ENCODE results near the gene EXOC3L4. TPM values are rescaled to one million over a fixed set of nuclear protein-coding genes. Genes with fewer than 3 reads are reported as not detected.

The EXOC3L4 gene
- total and polyA plus RNA-seq, 2 donors (not counting 3 experiments of a cell fraction or from before 2014, with no cell fraction given) = not detected

GRCh38 chr14:103142026-103142425 lies 47.5 kb downstream of the EXOC3L4 start:
- Histone ChIP-seq H3K4me3 (replicated peaks in 1 of 3; ENCODE audit: insufficient read depth in 1 of 3, low read depth in 1 of 3, low read length in 3 of 3) (no peak overlapping the region), H3K9ac (replicated peaks; ENCODE audit: extremely low read depth, insufficient read depth, low read length) (no peak overlapping the region), H3K79me2 (ENCODE audit: control insufficient read depth, insufficient read depth, low read length) (no peaks in the 10 kb centered on the region), H3K9me1 (replicated peaks; ENCODE audit: control insufficient read depth, extremely low read depth, insufficient read depth, low read length) (no peaks in the 10 kb centered on the region), H3K27me3 (ENCODE audit: control insufficient read depth in 2 of 2, insufficient read depth in 2 of 2, low read length in 2 of 2) (peaks cover 28 to 38% of the 10 kb centered on the region in 2 experiments), H2AFZ (ENCODE audit: low read depth, low read length) (no peak overlapping the region), H3K27ac (ENCODE audit: insufficient read depth, low read depth, low read length) (no peak overlapping the region), H3K9me3 (replicated peaks; ENCODE audit: control insufficient read depth, insufficient read depth, low read length) (no peaks in the 10 kb centered on the region), H3K4me2 (ENCODE audit: insufficient read depth, low read length) (no peak overlapping the region), H3K36me3 (ENCODE audit: control insufficient read depth in 2 of 2, extremely low read depth in 1 of 2, insufficient read depth in 2 of 2, low read length in 2 of 2) (no peaks in the 10 kb centered on the region), H4K20me1 (replicated peaks; ENCODE audit: control insufficient read depth, extremely low read depth, insufficient read depth, low read length) (no peaks in the 10 kb centered on the region), H3K4me1 (ENCODE audit: control insufficient read depth, extremely low read depth, insufficient read depth, low read length) (no peaks in the 10 kb centered on the region)
- FAIRE-seq (no peak), DNase-seq (ENCODE audit: low read depth, low spot score) (no peak)
- no peak for TF ChIP-seq FOS (IDR thresholded peaks at IDR 0.05; ENCODE audit: borderline replicate concordance, insufficient read depth, low read length)
- TF ChIP-seq EZH2 (IDR thresholded peaks at IDR 0.05; ENCODE audit: borderline replicate concordance, low read depth, low read length, severe bottlenecking) = no peak
- no peak for TF ChIP-seq JUN (IDR thresholded peaks at IDR 0.05; ENCODE audit: borderline replicate concordance, insufficient read depth, insufficient read length, low read depth)
- TF ChIP-seq CTCF (IDR thresholded peaks at IDR 0.05; ENCODE audit: extremely low read depth in 1 of 2, insufficient read depth in 1 of 2, low read depth in 1 of 2, low read length in 2 of 2) = no peak
- no peak for TF ChIP-seq MAX (IDR thresholded peaks at IDR 0.05; ENCODE audit: insufficient read depth, insufficient read length)
- no peak for TF ChIP-seq POLR2AphosphoS5 (IDR thresholded peaks at IDR 0.05; ENCODE audit: insufficient read depth, low read depth, low read length)
- no peak for TF ChIP-seq MYC (IDR thresholded peaks at IDR 0.05; ENCODE audit: low read depth, low read length)
- no peak for TF ChIP-seq POLR2A (IDR thresholded peaks at IDR 0.05; ENCODE audit: low read depth, low read length)
- no peak for TF ChIP-seq GATA2 (IDR thresholded peaks at IDR 0.05; ENCODE audit: insufficient read depth, insufficient read length, low read depth, low read length)
- CTCF ChIA-PET = interaction anchor here (0.9 to 13.7 kb wide), 7 partner anchors 15 to 154 kb away, joined by 3 to 219 read pairs (median 5); no protein-coding TSS in a partner anchor
- POLR2A ChIA-PET = no interaction called here
- no TSS peak for BruUV-seq (replicated peaks)
- intact Hi-C loops (cut with micrococcal nuclease) = loop anchor here (5.0 kb wide), 1 partner anchor 40 kb away; no protein-coding TSS in a partner anchor
- dilution Hi-C loops (cut with MboI; ENCODE audit: extremely low pct_ligation_motif_present, low sequenced_read_pairs) = no loop called here
